Ectodermal cell (in vitro differentiated cells): ENCODE data around the gene SNRNP35.
"Not testable (repeated sequence)": the region's sequence is repeated elsewhere in the genome, so short reads cannot be mapped to it uniquely, and the experiment has no call there.

Source experiments
- H3K27ac ChIP-seq: 2 replicates; pipeline ENCODE4 v1.7.0; 2013; ENCODE audit warnings: mild to moderate bottlenecking, low read depth, low read length; ENCODE audit not compliant: insufficient read depth, poor library complexity, severe bottlenecking
- H3K27me3 ChIP-seq: 2 replicates; pipeline ENCODE4 v1.7.0; 2013; ENCODE audit warnings: mild to moderate bottlenecking, low read length; ENCODE audit not compliant: insufficient read depth, control insufficient read depth, poor library complexity, severe bottlenecking
- H3K36me3 ChIP-seq: one replicate; pipeline ENCODE4 v1.7.0; 2013; ENCODE audit warnings: low read length; ENCODE audit not compliant: control insufficient read depth, insufficient read depth
- H3K4me1 ChIP-seq: one replicate; pipeline ENCODE4 v1.7.0; 2013; ENCODE audit warnings: low read length; ENCODE audit not compliant: control insufficient read depth, insufficient read depth
- H3K4me3 ChIP-seq: 2 replicates; pipeline ENCODE4 v1.7.0; 2013; ENCODE audit warnings: low read depth, low read length, control low read depth; ENCODE audit not compliant: insufficient read depth
- H3K9me3 ChIP-seq: 2 replicates; pipeline ENCODE4 v1.7.0; 2013; ENCODE audit warnings: mild to moderate bottlenecking, low read length, moderate library complexity; ENCODE audit not compliant: control insufficient read depth
- WGBS, 2 experiments: methylation state at CpG; one replicate each; pipeline ENCODE4 v1.1.7; 2013; ENCODE audit warnings: missing lambda C conversion rate in 2 of 2; 5-methylcytosine and 5-hydroxymethylcytosine counted together

Gene SNRNP35

GRCh38 chr12:123488539-123489230 is 30.7 kb downstream of the SNRNP35 start:
- Histone ChIP-seq H3K4me1 (peaks cover 12% of the 10 kb centered on the region), H3K9me3 (no peaks in the 10 kb centered on the region), H3K27ac (no peak overlapping the region), H3K36me3 (no peaks in the 10 kb centered on the region), H3K27me3 (no peaks in the 10 kb centered on the region), H3K4me3 (no peak overlapping the region)
- 55 to 56% methylated on average over 20 of the region's 20 CpGs for WGBS, 2 experiments

GRCh38 chr12:123489580-123489979 is 31.6 kb downstream of the SNRNP35 start:
- H3K36me3 ChIP-seq: no peaks in the 10 kb centered on the region
- H3K9me3 ChIP-seq: no peaks in the 10 kb centered on the region
- no peaks in the 10 kb centered on the region for H3K27me3 ChIP-seq
- H3K4me3 ChIP-seq: no peak overlapping the region
- peaks cover 12% of the 10 kb centered on the region for H3K4me1 ChIP-seq
- no peak overlapping the region for H3K27ac ChIP-seq
- WGBS, 2 experiments: 93 to 97% methylated on average over 6 of the region's 6 CpGs

- Histone ChIP-seq H3K4me3 (no peak overlapping the region), H3K27ac (no peak overlapping the region)
- 73 to 77% methylated on average over 5 of the region's 5 CpGs for WGBS, 2 experiments
Observed at GRCh38 chr12:123490089-123490488, 32.1 kb downstream of the SNRNP35 start.

GRCh38 chr12:123491056-123491455 is 33.1 kb downstream of the SNRNP35 start:
- H3K27me3 ChIP-seq: no peaks in the 10 kb centered on the region
- 96 to 97% methylated on average over 11 of the region's 11 CpGs for WGBS, 2 experiments
- H3K4me3 ChIP-seq: no peak overlapping the region
- H3K9me3 ChIP-seq: no peaks in the 10 kb centered on the region
- peaks cover 12% of the 10 kb centered on the region for H3K4me1 ChIP-seq
- no peak overlapping the region for H3K27ac ChIP-seq
- H3K36me3 ChIP-seq: no peaks in the 10 kb centered on the region

More at GRCh38 chr12:123490089-123490488, 32.1 kb downstream of the SNRNP35 start:
- Histone ChIP-seq H3K27me3 (no peaks in the 10 kb centered on the region), H3K9me3 (no peaks in the 10 kb centered on the region), H3K36me3 (no peaks in the 10 kb centered on the region), H3K4me1 (peaks cover 12% of the 10 kb centered on the region)

GRCh38 chr12:123491481-123491880 is 33.5 kb downstream of the SNRNP35 start:
- 93 to 94% methylated on average over 13 of the region's 13 CpGs for WGBS, 2 experiments

GRCh38 chr12:123492339-123493039 is 34.5 kb downstream of the SNRNP35 start:
- H3K4me1 ChIP-seq: peaks cover 12% of the 10 kb centered on the region
- not testable (repeated sequence) for H3K4me3 ChIP-seq, H3K27me3 ChIP-seq, H3K27ac ChIP-seq, H3K9me3 ChIP-seq, H3K36me3 ChIP-seq
- WGBS, 2 experiments: 84 to 88% methylated on average over 6 of the region's 7 CpGs

More at GRCh38 chr12:123491481-123491880, 33.5 kb downstream of the SNRNP35 start:
- no peak overlapping the region for H3K4me3 ChIP-seq
- no peaks in the 10 kb centered on the region for H3K9me3 ChIP-seq
- H3K4me1 ChIP-seq: peaks cover 12% of the 10 kb centered on the region
- no peaks in the 10 kb centered on the region for H3K27me3 ChIP-seq
- H3K27ac ChIP-seq: no peak overlapping the region
- H3K36me3 ChIP-seq: no peaks in the 10 kb centered on the region

GRCh38 chr12:123494124-123494851 is 36.3 kb downstream of the SNRNP35 start:
- Histone ChIP-seq H3K4me3 (no peak overlapping the region), H3K27ac (no peak overlapping the region), H3K27me3 (no peaks in the 10 kb centered on the region), H3K36me3 (peaks cover 8% of the 10 kb centered on the region), H3K4me1 (peaks cover 4% of the 10 kb centered on the region), H3K9me3 (no peaks in the 10 kb centered on the region)
- WGBS, 2 experiments: 88 to 90% methylated on average over 18 of the region's 18 CpGs

- Histone ChIP-seq H3K4me1 (no peaks in the 10 kb centered on the region), H3K27ac (no peak overlapping the region), H3K4me3 (no peak overlapping the region), H3K27me3 (no peaks in the 10 kb centered on the region), H3K9me3 (no peaks in the 10 kb centered on the region), H3K36me3 (peaks cover 8% of the 10 kb centered on the region)
- WGBS, 2 experiments: 94 to 95% methylated on average over 7 of the region's 7 CpGs
Observed at GRCh38 chr12:123497065-123497464, 39.1 kb downstream of the SNRNP35 start.

- WGBS, 2 experiments: 91 to 93% methylated on average over 13 of the region's 13 CpGs
- peaks cover 8% of the 10 kb centered on the region for H3K36me3 ChIP-seq
- H3K27me3 ChIP-seq: no peaks in the 10 kb centered on the region
Observed at GRCh38 chr12:123498126-123498825, 40.3 kb downstream of the SNRNP35 start.

More at GRCh38 chr12:123498126-123498825, 40.3 kb downstream of the SNRNP35 start:
- no peak overlapping the region for H3K4me3 ChIP-seq
- H3K9me3 ChIP-seq: no peaks in the 10 kb centered on the region
- no peaks in the 10 kb centered on the region for H3K4me1 ChIP-seq
- H3K27ac ChIP-seq: no peak overlapping the region
